ENCODE data around the gene UBE2V1.
"Not testable (repeated sequence)": the region's sequence is repeated elsewhere in the genome, so short reads cannot be mapped to it uniquely, and the experiment has no call there.

UBE2V1 gene

GRCh38 chr20:50094522-50094921, 18.4 kb downstream of the UBE2V1 start:
- no peak for DNase-seq (ENCODE audit: low read depth)

- no peak for DNase-seq (ENCODE audit: low read depth)
Measured at GRCh38 chr20:50093240-50093639, 19.7 kb downstream of the UBE2V1 start.

GRCh38 chr20:50092436-50092835, 20.5 kb downstream of the UBE2V1 start:
- no peak for DNase-seq (ENCODE audit: low read depth)

GRCh38 chr20:50089787-50090177, 23.2 kb downstream of the UBE2V1 start:
- no peak for DNase-seq (ENCODE audit: low read depth)

GRCh38 chr20:50089140-50089786, 23.7 kb downstream of the UBE2V1 start:
- DNase-seq (ENCODE audit: low read depth): no peak

- no peak for DNase-seq (ENCODE audit: low read depth)
Measured at GRCh38 chr20:50088022-50088421, 24.9 kb downstream of the UBE2V1 start.

- no peak for DNase-seq (ENCODE audit: low read depth)
Measured at GRCh38 chr20:50085481-50086365, 27.2 kb downstream of the UBE2V1 start.

- DNase-seq (ENCODE audit: low read depth): no peak
Measured at GRCh38 chr20:50085146-50085480, 27.8 kb downstream of the UBE2V1 start.

- DNase-seq (ENCODE audit: low read depth): no peak
Measured at GRCh38 chr20:50083034-50083433, 29.9 kb downstream of the UBE2V1 start.

- not testable (repeated sequence) for DNase-seq (ENCODE audit: low read depth)
Measured at GRCh38 chr20:50082056-50082455, 30.9 kb downstream of the UBE2V1 start.

GRCh38 chr20:50077818-50078601, 34.9 kb downstream of the UBE2V1 start:
- DNase-seq (ENCODE audit: low read depth): no peak

- no peak for DNase-seq (ENCODE audit: low read depth)
Measured at GRCh38 chr20:50073500-50073899, 39.5 kb downstream of the UBE2V1 start.

GRCh38 chr20:50071039-50071888, 41.7 kb downstream of the UBE2V1 start:
- peak; percentile 95 for DNase-seq (ENCODE audit: low read depth)

- DNase-seq (ENCODE audit: low read depth): no peak
Measured at GRCh38 chr20:50070361-50070760, 42.6 kb downstream of the UBE2V1 start.

GRCh38 chr20:50068041-50068651, 44.8 kb downstream of the UBE2V1 start:
- DNase-seq (ENCODE audit: low read depth): no peak

- DNase-seq (ENCODE audit: low read depth): no peak
Measured at GRCh38 chr20:50067461-50067860, 45.5 kb downstream of the UBE2V1 start.

- DNase-seq (ENCODE audit: low read depth): no peak
Measured at GRCh38 chr20:50067018-50067417, 45.9 kb downstream of the UBE2V1 start.

- DNase-seq (ENCODE audit: low read depth): no peak
Measured at GRCh38 chr20:50066161-50066834, 46.7 kb downstream of the UBE2V1 start.

- DNase-seq (ENCODE audit: low read depth): no peak
Measured at GRCh38 chr20:50065325-50065615, 47.7 kb downstream of the UBE2V1 start.

GRCh38 chr20:50063763-50064162, 49.2 kb downstream of the UBE2V1 start:
- DNase-seq (ENCODE audit: low read depth): not testable (repeated sequence)
